ENCODE measurements around the gene RPTOR. TPM values are rescaled to one million over a fixed set of nuclear protein-coding genes. Genes with fewer than 3 reads are reported as not detected.
A peak's percentile ranks its signal among the peaks of the same experiment; 100 is the strongest.

RPTOR gene
- total RNA-seq, 2 experiments from 2014 or later = 43.6 to 47.2 TPM

DNA sequence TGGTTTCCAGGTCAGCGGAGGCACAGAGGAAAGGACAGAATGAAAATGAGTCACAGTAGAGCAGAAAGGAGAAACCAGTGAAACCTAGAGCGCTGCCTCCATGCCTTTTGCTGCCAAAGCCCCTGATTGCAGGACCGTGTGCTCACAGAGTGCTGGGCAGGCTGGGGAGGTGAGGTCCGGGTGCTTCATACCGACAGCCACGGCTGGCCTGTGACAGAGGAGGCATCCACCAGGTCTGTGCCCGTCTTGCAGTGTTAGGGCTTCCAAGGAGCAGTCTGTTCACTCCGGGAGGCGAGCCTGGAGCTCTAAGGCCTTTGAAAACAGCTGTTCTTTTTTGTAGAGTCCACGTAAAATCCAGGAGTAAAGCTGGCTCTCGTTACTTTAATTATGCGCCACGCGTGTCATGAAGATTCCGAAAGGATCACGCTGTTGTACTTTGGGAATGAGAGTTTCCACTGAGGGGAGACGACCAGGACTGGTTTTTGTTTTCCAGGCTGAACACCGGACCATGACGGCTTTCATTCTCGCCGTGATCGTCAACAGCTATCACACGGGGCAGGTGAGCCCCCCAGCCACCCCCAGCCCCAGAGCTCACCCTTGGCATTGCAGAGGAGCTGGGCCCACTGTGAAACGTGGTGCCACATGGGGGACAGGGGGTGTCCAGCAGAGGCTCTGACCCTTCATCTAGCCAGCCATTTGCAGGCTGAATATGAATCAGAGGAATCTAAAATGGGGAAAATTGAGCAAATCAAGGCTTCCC is 338.5 kb downstream of the RPTOR start:
- H3K4me1 Mint-ChIP-seq = peaks cover 11% of the 10 kb centered on the region
- H3K4me3 Mint-ChIP-seq = no peak overlapping the region
- H3K36me3 Mint-ChIP-seq = peaks cover 36% of the 10 kb centered on the region
- H3K27me3 Mint-ChIP-seq = no peaks in the 10 kb centered on the region
- H3K27ac Mint-ChIP-seq = no peak overlapping the region
- DNase-seq = no peak
- no peaks in the 10 kb centered on the region for H3K9me3 Mint-ChIP-seq

DNA sequence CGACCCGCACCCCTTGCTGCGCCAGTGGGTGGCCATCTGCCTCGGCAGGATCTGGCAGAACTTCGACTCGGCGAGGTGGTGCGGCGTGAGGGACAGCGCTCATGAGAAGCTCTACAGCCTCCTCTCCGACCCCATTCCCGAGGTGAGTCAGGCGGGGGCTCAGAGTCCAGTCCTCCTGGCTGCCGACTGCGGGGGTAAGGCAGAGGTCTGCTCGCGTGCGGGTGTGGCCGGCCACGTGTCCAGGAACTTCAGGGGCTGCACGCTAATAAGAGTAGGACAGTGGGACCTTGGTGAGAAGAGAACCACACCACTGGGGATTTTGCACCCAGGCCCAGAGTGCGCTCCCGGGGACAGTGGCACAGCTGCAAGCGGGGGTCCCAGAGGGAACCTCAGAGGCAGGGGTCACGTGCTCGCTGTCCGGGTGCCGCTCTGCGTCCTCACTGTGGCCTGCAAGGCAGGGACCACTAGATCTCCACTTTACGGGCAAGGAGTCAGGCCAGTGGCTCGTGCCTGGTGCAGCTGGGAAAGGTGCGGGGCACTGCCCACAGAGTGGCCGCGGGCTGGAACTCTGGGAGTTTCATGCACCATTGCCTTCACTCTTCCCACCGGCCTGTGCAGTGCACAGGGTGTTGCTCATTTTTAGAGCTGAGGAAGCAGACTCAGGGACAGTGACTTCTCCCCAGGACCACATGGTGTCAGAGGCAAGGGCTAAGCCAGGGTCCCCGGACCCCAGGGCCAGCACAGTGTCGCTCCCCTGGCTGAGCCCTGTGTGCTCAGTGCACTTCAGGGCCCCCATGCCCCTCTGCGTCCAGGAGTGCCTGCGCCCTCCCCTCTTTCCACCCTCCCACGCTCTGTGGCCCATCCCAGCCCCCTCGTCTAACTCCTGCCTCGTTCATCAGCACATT is 339.4 kb downstream of the RPTOR start:
- H3K36me3 Mint-ChIP-seq = peaks cover 37% of the 10 kb centered on the region

DNA sequence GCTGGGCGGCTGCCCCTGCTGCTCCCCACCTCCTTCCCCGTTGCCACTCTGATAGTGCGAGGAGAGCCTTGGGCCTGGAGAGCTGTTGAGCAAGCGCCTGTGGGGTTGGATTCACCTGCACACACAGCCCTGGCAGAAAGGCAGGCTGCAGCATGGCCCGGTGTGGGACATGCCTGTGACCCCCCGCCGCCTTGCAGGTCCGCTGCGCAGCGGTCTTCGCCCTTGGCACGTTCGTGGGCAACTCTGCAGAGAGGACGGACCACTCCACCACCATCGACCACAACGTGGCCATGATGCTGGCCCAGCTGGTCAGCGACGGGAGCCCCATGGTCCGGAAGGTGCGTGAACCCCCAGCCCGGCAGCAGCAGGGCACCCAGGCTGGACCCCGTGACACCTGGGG is 340.2 kb downstream of the RPTOR start:
- H3K9me3 Mint-ChIP-seq = no peaks in the 10 kb centered on the region
- no peak overlapping the region for H3K4me3 Mint-ChIP-seq
- H3K4me1 Mint-ChIP-seq = peaks cover 7% of the 10 kb centered on the region
- H3K36me3 Mint-ChIP-seq = peaks cover 36% of the 10 kb centered on the region
- DNase-seq = no peak
- H3K27me3 Mint-ChIP-seq = no peaks in the 10 kb centered on the region
- no peak overlapping the region for H3K27ac Mint-ChIP-seq

More for the DNA sequence above, 339.4 kb downstream of the RPTOR start:
- Mint-ChIP-seq H3K27me3 (no peaks in the 10 kb centered on the region), H3K4me1 (peaks cover 9% of the 10 kb centered on the region), H3K4me3 (no peak overlapping the region), H3K27ac (no peak overlapping the region), H3K9me3 (no peaks in the 10 kb centered on the region)
- DNase-seq = no peak

DNA sequence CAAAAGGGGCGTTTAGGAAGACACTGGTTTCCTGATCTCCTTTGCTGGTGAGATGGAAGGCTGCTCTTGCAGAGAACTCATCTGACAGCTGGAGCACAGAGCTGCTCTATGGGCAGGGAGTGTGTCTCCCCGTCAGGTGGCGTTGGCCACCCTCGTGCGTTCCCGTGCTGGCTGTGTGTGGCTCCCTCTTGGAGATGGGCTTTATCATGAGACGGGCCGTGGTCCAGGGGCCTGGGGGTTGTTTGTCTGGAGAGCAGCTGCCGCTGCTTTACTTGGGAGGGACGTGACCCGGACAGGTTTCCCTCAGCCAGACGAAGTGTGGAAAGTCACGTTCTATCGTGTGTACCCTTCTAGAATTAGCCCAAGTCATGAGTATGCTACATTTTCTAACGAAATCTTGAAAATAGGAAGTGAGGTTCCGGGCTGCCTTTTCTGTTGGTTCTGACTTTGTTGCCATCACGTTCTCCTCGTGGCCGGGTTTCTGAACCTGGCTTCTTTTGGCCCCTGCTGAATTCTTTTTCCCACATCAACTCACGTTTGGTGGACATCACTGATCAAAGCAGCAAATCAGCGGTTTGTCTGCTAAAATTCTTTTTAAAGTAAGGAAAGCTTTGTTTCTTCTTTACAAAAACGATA is 341.4 kb downstream of the RPTOR start:
- H3K36me3 Mint-ChIP-seq = peaks cover 38% of the 10 kb centered on the region
- H3K4me1 Mint-ChIP-seq = peaks cover 15% of the 10 kb centered on the region
- DNase-seq = no peak
- H3K9me3 Mint-ChIP-seq = no peaks in the 10 kb centered on the region
- no peak overlapping the region for H3K4me3 Mint-ChIP-seq
- no peaks in the 10 kb centered on the region for H3K27me3 Mint-ChIP-seq
- no peak overlapping the region for H3K27ac Mint-ChIP-seq

DNA sequence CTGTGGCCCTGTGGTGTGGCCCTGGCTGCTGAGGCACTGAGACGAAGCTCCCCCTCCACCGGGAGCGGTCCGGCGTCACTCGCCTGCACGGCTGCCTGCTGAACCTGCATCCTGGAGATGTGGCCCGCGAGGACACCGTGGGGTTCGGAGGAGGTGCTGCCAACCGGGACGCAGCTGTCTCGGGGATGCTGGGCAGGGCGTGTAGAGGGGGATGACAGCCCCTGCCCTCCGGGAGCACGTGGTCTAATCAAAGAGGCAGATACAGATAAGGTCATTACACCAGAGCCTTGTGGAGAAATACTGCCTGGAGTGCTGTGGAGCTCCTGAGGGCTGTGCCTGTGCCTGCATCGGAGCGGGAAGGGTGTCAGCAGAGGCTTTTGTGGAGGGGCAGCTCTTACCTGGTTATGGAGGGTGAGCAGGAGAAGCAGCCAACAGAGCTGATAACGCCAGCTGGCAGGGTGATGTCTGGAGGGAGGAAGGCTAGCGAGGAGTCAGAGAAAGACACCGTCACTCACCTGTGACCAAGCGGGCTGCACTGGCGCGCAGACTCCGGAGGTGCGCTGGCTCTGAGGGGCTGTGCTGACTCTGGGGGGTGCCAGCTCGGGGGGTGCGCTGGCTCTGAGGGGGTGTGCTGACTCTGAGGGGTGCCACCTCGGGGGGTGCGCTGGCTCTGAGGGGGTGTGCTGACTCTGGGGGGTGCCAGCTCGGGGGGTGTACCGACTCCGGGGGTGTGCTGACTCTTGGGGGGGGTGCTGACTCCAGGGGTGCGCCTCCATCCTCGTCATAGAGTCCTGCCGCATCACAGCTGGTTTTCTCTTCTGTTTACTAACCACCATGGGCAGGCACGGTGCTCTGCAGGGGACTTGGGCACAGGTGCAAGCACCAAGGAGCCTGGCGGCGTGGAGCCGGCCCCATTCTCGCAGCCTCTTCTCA is 342.3 kb downstream of the RPTOR start:
- peaks cover 43% of the 10 kb centered on the region for H3K36me3 Mint-ChIP-seq
- DNase-seq = no peak

DNA sequence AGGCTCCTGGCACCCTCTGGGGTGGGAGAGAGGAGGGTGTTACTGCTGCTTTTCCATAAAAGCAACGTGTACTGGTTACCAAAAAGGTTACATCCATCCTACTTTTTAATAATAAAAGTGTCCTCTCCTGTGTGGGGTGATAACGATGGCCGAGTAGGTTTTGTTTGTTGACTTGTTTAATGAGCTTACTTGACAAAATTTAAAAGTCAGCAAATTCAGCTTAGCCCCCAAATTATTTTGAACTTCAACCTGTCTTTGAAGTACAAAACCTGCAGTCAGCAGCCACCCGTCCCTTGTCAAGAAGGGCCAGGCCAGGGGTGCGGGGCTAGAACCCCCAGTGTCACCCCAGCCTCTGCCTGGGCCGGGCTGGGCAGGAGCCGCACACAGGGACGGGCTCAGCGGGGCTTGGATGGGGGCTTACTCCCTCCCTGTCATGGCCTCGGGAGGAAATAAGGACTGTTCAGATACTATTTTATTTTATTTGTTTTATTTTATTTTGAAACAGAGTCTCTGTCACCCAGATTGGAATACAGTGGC is 343.1 kb downstream of the RPTOR start:
- H3K27ac Mint-ChIP-seq = peak overlapping the region; percentile 54
- no peaks in the 10 kb centered on the region for H3K27me3 Mint-ChIP-seq
- no peak for DNase-seq
- peaks cover 39% of the 10 kb centered on the region for H3K36me3 Mint-ChIP-seq
- H3K4me3 Mint-ChIP-seq = no peak overlapping the region
- H3K9me3 Mint-ChIP-seq = no peaks in the 10 kb centered on the region
- H3K4me1 Mint-ChIP-seq = peaks cover 31% of the 10 kb centered on the region

More for the DNA sequence above, 342.3 kb downstream of the RPTOR start:
- Mint-ChIP-seq H3K4me3 (no peak overlapping the region), H3K4me1 (peaks cover 23% of the 10 kb centered on the region), H3K9me3 (no peaks in the 10 kb centered on the region), H3K27ac (peak overlapping the region; percentile 48), H3K27me3 (no peaks in the 10 kb centered on the region)

DNA sequence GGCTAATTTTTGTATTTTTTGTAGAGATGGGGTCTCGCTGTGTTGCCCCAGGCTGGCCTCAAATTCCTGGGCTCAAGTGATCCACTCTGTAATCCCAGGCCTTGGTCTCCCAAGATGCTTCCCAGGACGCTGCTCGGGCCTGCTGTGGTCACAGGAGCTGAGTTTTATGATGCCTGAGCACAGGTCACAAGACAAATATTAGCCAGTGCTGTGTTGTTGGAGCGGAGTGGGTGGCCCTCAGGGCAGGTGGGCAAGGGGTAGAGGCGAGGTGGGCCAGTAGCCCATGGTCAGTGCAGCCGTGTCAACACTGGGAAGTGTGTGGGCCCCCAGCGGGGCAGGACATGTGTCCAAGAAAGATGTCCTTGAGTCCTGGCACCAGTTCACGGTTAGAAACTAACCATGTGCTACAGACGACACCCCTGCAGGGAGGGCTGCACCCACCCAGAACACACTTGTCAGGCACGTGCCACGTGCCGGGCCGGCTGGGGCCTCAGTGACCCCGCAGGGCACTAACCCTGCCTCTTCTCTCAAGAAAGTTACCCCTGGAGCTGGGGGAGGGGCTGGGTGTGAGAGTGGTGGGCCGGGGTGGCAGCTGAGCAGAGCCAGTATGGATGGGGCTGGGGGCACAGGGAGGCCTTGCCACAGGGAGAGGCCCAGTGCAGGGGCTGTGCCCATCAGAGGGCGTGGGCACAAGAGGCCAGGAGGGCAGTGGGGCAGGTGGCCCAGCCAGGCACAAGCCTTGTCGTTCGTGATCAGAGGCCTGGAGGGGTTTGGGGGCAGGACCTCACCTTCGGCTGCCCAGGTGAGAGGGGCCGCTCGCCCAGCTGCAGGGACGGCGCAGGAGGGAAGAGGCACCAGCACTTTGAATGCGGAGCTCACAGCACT is 343.9 kb downstream of the RPTOR start:
- peaks cover 44% of the 10 kb centered on the region for H3K36me3 Mint-ChIP-seq
- no peaks in the 10 kb centered on the region for H3K27me3 Mint-ChIP-seq
- H3K27ac Mint-ChIP-seq = peak overlapping the region; percentile 75
- no peaks in the 10 kb centered on the region for H3K9me3 Mint-ChIP-seq
- H3K4me3 Mint-ChIP-seq = peak overlapping the region; percentile 24
- H3K4me1 Mint-ChIP-seq = peaks cover 38% of the 10 kb centered on the region
- no peak for DNase-seq

DNA sequence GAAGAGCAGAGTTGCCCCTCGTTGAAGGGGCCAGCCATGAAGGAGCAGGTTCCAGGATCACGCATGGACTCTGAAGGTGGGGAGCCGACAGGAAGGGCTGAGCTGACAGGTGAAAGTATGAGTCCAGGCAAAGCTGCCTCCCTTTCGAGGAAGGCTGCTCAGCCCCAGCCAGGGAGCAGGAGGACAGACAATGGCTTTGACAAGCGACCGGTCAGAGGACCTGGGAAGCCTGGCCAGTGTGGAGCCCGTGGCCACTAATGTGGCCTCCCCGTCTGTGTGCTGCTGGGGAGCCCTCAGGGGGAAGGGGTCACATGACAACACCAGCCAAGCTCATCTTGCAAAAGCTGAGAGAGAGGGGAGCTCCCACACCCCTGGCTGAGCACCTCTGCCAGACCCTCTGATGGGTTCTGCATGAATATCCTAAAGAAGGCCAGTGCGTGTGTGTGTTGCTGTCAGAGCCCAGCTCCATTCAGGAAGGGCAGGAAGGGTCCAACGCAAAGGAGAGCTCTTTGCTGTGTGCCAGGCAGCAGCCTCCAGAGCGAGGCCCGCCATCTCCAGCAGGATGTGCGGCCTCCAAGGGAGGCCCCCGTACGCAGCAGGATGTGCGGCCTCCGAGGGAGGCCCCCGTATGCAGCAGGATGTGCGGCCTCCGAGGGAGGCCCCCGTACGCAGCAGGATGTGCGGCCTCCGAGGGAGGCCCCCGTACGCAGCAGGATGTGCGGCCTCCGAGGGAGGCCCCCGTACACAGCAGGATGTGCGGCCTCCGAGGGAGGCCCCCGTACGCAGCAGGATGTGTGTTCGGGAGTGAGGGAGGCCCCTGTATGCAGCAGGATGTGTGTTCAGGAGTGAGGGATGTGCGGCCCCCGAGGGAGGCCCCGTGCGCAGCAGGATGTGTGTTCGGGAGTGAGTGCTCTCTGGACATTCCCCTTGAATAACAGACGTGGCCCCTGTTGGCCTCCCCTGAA is 344.9 kb downstream of the RPTOR start:
- Mint-ChIP-seq H3K36me3 (peaks cover 46% of the 10 kb centered on the region), H3K4me1 (peaks cover 41% of the 10 kb centered on the region), H3K4me3 (peak overlapping the region; percentile 68), H3K9me3 (no peaks in the 10 kb centered on the region), H3K27ac (peak overlapping the region; percentile 82), H3K27me3 (no peaks in the 10 kb centered on the region)
- DNase-seq = no peak

DNA sequence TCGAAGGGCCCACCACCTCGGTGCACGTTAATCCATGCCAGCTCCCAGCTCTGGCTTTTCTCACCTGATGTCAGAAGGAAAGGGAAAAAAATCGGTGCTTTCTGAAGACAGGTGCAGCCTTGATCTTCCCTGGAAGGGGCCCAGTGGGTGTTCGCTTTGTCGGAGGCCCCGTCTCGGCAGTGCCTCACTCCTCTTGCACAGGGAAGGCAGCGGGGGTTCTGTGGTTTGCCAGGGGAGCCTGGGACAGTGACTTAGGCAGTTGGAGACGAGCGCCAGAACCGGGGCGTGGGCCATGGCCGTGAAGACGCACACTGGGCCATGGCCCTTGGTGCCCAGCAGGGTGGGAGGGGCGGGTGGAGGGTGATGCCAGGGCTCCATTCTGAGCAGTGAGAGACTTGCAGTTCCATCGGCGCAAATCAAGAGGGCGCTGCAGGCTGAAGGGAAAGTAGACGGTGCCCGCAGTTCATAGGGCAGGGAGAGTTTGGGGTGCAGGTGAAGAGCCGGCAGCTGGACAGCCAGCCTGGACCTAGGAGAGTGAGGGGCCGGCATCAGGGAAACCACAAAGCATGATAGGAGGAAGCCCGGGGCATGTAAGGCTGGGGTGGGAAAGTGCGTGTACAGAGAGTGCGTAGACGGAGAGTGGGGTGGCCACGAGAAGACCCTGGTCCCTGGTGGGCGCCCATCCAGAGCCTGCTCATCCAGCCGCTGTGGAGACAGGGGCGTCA is 345.7 kb downstream of the RPTOR start:
- Mint-ChIP-seq H3K27me3 (no peaks in the 10 kb centered on the region), H3K4me1 (peaks cover 42% of the 10 kb centered on the region), H3K27ac (peak overlapping the region; percentile 96), H3K9me3 (no peaks in the 10 kb centered on the region), H3K36me3 (peaks cover 50% of the 10 kb centered on the region), H3K4me3 (peak overlapping the region; percentile 75)
- DNase-seq = no peak

DNA sequence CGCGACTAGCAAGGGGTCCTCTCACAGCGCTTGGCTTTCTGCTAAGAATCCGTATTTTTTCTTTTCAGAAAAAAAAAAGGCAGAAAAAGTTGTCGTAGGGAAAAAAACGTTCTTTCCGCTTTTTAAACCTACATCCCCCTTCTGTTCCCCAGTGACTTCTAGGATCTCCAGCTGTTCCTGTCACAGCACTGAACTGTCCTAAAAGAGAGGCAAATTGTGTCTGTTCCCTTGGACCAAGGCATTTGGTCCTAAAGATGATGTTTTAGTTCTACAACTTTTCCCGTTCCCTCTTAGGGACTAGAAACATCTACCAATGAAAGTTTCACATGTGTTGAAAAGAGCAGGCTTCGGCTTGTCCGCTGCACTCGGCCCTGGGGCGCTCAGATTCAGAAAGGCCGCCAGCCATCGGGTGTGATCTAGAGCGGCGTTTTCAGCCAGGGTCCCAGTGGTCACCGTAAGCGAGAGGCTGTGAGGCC is 346.3 kb downstream of the RPTOR start:
- Mint-ChIP-seq H3K36me3 (peaks cover 52% of the 10 kb centered on the region), H3K27ac (peak overlapping the region; percentile 96), H3K4me1 (peaks cover 44% of the 10 kb centered on the region), H3K27me3 (no peaks in the 10 kb centered on the region), H3K4me3 (peak overlapping the region; percentile 75), H3K9me3 (no peaks in the 10 kb centered on the region)
- DNase-seq = no peak

DNA sequence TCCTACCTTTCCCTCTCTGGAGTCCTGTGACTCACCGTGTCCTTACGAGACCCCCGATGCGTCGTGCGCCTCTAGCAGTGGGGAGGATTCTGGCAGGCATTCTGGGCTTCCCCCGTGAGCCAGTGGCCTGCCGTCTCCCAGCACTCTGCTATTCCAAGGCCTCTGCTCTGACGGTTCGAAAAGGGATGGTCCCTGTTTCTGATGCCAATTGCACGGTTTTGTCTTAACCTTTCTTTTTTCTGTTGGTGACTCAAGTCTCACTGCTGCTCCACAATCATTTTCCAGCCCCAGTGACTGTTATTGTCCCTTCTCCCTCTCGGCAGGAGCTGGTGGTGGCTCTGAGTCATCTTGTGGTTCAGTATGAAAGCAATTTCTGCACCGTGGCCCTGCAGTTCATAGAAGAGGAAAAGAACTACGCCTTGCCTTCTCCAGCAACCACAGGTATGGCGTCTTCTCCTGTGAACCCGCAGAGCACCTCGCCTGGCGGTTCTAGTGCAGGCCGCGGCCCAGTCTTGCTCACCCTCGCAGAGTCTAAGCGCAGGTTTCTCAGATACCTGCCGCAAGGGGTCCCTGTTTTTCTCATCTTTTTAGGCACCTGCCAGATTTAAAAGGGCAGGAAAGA is 346.9 kb downstream of the RPTOR start:
- Mint-ChIP-seq H3K9me3 (no peaks in the 10 kb centered on the region), H3K27me3 (no peaks in the 10 kb centered on the region), H3K4me1 (peaks cover 45% of the 10 kb centered on the region), H3K4me3 (peak overlapping the region; percentile 75), H3K27ac (peak overlapping the region; percentile 96), H3K36me3 (peaks cover 54% of the 10 kb centered on the region)
- DNase-seq = peak; percentile 82

All from activated naive CD8-positive, alpha-beta T cell treated with anti-CD3 and anti-CD28 coated beads for 36 hours (primary cell).